AG08395 (cell line): ENCODE data around the gene SMIM45.
"Not testable (repeated sequence)": the region's sequence is repeated elsewhere in the genome, so short reads cannot be mapped to it uniquely, and the experiment has no call there.

Experiments used
- DNase-seq: peaks from one replicate; pipeline ENCODE4 v3.0.0; 2012; ENCODE audit warnings: mixed read lengths, low spot score

Gene SMIM45

DNA sequence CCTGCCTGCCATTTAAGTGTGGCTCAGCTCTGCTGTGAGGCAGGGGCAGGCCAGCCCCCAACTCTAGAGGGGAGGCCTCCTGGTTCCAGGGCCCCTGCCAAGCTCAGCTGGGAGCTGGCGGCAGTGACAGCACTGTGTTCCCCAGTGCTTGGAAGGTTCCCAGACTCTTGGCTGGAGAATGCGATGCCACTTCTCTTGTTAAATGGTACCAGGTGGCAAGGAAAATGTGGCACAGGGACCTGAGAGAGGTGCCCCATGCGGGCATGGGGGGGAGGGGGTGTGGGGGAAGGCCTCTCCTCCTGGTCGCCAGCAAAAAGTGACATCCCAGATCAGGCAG, 17.0 kb upstream of the SMIM45 start:
- no peak for DNase-seq

GRCh38 chr22:41935509-41935908, 16.4 kb upstream of the SMIM45 start:
- DNase-seq, result no peak

DNA sequence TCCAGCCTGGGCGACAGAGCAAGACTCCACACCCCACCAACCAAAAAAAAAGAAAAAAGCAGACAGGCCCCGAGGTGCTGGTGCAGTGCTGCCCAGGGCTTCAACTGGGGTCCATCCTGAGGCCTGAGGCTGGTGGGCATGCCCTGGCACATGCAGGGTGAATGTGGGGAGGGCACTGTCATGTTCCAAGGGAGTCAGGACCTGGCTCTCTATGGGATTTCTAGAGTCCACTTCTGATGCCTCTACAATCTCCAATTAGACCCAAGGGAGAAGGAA, 15.1 kb upstream of the SMIM45 start:
- DNase-seq, result no peak

GRCh38 chr22:41939981-41940831, 11.7 kb upstream of the SMIM45 start:
- DNase-seq, result no peak

- peak; percentile 85 for DNase-seq
Observed at GRCh38 chr22:41940832-41941765, 10.9 kb upstream of the SMIM45 start.

DNA sequence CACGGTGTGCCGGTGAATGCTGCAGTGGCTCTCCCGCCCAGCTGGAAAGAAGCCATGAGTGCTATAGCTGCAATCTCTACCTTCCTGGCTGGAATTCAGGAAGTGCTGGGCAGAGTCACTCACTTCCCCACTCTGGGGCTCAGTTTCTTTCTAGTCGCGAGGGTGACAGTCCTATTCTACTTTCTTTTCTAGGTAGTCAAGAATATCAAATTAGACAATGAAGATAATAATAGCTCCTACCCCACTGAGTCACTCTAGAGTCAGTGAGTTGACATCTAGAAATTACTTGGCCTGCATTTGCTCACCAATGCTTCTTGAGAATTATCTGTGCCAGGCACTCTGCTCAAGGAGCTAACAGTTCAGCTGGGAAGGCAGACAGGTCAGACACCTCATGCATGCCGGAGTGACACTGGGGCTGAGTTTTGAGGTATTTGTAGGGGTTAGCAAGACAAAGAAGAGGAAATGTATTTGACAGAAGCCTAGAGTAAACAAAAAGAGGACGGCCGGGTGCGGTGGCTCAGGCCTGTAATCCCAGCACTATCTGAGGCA, 8.2 kb upstream of the SMIM45 start:
- no peak for DNase-seq

DNA sequence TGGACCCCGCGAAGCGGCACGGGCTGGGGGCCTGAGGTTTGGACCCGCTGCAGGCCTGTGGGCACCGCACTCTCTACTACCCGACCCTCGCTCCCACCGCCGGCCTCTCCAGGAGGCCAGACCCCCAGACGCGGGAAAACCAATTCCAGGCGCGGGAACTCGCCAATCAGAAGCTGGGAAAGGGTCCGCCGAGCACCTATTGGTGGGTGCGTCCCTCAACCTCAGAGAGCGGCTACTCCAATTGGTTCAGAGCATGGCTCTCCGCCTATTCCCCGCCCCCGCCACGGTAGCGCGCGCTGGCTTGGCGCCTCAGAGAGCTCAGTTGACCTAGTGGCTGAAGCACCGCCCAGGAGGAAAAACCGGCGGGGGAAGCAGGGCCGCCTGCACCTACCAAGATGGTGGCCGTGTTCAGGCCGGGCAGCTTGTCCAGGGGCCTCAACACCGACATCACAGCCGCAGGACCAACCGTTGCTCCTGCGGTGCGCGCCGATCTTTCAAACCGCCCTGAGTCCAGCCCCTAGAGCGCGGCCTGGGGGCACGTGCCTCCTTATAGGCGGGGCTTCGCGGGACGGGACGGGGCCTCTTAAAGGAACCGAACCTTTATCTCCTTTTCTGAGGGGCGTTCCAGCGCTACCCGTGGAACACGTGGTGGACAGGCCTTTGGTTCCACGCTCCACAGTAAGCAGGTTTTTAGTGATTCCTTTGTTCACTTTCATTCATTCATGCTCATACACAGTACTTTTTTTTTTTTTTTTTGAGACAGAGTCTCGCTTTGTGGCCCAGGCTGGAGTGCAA, 5.1 kb upstream of the SMIM45 start, which contains the start of gene CENPM:
TSS of gene CENPM (minus strand) at position 524 of the 795 bp plus-strand sequence. CDS start at position 448, 76 bp downstream.
- peak; percentile 96 for DNase-seq

DNA sequence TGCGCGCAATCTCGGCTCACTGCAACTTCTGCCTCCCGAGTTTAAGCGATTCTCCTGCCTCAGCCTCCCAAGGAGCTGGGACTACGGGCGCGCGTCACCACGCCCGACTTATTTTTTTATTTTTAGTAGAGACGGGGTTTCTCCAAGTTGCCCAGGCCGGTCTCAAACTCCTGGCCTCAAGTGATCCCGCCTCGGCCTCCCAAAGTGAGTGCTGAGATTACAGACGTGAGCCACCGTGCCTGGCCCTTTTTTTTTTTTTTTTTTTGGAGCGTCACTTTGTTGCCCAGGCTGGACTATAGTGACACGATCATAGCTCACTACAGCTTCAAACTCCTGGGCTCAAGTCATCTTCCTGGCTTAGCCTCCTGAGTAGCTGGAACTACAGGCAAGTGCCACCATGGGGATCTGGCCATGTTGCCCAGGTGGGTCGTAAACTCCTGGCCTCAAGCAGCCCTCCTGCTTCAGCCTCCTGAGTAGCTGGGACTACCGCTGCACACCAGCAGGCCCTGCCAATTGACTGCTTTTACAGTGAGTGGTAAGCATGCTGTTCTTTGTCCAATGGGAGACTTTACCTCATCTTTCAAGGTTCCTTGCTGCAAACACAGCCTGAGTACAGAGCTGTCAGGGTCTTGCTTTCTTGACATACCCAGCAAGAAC, 4.4 kb upstream of the SMIM45 start:
- no peak for DNase-seq

GRCh38 chr22:41948142-41948541, 3.8 kb upstream of the SMIM45 start:
- DNase-seq, result no peak

DNA sequence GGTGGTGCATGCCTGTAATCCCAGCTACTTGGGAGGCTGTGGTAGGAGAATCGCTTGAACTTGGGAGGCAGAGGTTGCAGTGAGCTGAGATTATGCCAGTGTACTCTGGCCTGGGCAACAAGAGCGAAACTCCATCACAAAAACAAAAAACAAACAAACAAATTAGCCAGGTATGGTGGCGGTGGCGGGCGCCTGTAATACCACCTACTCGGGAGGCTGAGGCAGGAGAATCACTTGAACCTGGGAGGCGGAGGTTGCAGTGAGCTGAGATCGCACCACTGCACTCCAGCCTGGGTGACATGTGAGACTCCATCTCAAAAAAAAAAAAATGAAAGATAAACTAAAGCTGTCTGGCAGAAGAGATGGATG, 3.0 kb upstream of the SMIM45 start:
- DNase-seq, result not testable (repeated sequence)

DNA sequence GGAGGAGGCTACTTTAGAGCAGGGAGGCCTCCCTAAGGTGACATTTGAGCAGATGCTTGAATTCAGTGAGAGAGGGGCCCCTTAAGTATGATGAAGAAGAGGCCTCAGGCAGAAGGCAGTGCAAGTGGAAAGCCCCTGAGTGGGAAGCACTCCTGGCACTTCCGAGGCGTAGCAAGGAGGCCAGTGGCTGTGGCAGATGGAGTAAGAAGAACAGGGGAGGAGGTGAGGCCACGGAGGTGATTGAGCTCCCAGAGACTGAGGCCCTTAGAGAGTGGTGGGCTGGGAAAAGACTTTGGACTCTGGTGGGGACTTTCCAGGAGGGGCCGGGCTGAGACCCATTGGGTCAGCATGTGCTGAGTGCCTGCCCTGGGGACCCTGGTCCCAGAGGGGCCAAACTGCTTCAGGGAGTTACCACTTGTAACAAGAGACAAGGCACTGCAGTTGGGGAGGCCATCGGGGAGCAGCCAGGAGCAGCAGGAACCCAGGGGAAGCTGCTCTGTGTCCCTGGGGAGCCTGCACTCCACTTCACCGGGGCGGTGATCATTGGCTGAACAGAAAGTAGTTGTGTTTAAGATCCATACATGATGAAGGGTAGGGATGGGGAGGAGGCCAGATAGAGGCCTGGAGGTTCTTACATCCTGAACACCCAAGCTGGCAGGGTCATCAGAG, 2.5 kb upstream of the SMIM45 start:
- no peak for DNase-seq

GRCh38 chr22:41952713-41953112, 763 bp downstream of the SMIM45 start:
- DNase-seq, result no peak

GRCh38 chr22:41957941-41958556, 6.1 kb downstream of the SMIM45 start:
- no peak for DNase-seq

DNA sequence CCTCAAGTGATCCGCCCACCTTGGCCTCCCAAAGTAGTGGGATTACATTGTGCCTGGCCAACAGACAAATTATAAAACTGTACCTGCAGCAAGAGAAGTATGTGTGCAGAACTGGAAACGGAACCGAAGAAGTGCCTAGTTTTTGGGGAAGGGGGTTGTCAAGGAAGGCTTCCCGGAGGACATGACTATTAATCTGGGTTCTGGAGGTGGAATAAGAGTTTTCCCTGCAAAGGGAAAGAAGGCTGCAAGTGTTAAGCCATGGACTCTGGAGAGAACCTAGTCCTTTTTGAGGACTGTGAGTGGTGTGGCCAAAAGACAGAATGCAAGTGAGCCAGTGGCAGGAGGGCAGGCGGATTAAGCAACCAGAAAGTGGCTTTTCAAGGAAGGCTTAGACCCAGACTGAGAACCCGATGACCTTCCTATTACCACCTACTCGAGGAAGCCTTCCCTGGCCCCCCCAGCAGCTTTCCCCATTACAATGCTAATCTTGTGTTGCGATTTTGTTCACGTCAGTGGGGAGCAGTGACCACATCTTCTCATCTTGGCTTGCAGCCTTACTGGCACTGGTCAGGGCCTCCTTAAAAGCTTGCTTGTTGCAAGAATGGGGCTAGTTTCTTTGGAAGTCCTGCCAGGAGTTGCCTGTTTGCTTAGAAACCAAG, 11.6 kb downstream of the SMIM45 start:
- no peak for DNase-seq

DNA sequence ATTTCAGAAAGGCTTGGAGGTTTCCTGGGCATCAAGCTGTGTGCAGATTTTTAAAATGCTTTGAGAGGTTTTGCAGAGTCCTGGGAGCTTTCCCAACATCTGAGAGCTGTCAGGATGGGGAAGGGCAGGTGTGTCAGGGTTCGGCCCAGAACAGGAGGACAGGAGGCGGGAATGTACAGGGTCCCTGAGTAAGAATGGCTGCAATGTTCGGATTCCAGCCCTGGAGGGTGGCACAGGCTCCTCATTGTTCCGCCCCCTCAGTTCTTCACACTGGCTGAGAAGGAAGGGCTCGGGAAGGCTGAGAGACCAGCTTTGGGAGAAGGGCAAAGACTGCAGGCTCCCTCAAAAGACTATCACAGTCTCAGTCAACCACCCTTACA, 12.2 kb downstream of the SMIM45 start:
- DNase-seq, result no peak

DNA sequence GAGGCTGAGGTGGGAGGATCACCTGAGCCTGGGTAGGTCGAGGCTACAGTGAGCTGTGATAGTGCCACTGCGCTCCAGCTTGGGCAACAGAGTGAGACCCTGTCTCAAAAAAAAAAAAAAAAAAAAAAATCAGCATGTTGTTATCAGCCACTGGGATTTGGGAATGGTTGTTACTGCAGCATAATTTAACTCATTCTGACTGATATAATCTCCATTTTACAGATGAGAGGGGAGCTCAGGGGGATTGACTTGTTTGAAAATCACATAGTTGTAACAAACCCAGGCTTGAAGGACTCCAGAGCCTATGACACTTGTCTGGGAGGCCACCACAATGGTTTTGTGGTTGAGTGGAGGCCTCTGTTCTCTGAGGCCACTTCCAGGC, 14.3 kb downstream of the SMIM45 start:
- DNase-seq, result no peak

GRCh38 chr22:41966607-41967240, 14.8 kb downstream of the SMIM45 start:
- peak; percentile 90 for DNase-seq

GRCh38 chr22:41968601-41969000, 16.7 kb downstream of the SMIM45 start:
- DNase-seq, result no peak

DNA sequence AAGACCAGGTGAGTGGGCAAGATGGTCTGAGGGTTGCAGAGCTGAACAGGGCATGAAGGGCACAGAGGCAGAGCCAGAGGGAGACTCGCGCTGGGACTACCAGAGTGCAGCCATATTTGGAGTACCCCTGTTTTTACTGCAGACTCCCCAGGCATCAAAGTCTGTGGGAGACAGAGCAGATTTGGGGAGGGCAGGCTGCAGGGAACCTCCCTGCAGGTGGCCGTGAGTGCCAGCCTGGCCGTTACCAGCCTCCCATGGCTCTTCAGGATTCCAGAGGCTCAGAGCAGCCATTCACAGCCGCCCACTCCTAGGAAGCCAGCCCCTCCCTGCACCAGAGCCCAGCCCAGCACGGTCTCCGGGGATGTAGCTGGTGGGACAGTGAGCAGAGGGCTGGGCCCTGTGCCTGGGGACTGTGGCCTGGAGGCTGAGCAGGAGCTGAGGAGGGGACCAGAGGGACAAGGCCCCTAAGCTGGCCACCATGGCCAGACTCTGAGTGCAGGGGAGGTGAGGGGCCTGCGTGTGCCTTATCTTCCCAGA, 17.2 kb downstream of the SMIM45 start, which contains the start of gene SEPTIN3:
TSS of gene SEPTIN3 (plus strand) at position 334 of the 537 bp plus-strand sequence. CDS start 2,050 bp downstream, outside the sequence.
- DNase-seq, result no peak
